ENCODE measurements around the gene PATE4.

PATE4 gene

DNA sequence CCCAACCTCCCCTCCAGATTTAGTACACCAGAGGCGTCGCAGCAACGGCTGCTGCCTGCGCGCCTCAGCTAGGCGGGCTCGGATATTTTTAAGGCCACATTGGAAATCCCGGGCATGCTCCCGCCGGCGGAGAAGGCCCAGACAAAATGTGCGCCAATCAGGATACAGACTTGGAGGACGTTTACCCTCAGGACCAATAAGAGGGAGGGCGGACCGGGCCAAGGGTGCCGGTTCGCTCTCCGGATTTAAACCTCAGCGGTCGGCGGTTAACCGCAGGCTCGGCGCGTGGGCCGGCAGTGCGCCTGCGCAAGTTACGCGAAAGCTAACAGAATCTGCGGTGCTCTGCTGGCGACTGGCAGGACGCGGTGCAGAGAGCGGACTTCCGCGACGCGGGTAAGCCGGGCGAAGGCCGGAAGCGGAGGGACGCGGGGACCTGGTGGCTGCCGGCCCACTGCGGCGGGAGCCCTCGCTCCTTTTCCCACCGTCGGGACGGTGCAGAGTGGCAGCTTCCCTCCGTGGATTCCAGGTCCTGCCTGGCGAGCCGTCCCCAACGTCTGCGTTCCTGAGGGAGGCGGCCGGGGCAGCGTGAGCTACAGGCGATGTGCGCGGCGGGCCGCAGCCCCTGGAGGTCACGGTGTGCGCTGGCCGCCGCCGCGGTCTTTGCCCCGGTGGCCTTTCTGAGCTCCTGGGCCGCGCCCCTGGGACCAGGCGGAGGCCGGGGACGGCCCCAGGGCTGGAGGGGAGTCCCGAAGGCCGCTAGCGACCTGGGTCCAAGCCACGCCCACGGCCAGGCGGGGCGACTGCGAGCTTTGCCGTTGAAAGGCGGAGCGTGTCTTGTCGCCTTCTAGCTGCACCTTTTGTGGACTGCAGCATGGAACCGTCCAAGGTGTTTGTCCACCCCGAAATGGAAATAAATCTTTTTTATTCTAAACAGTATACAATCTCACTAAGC is 54.5 kb downstream of the PATE4 start, which contains the start of gene HYLS1:
HYLS1 (plus strand) TSS at position 296 of the 952 bp plus-strand sequence. CDS start 11,701 bp downstream, outside the sequence.
- DNase-seq (ENCODE audit: low read depth in 2 of 2): peak; percentile 87 to 90

All from stimulated activated CD4-positive, alpha-beta T cell treated with anti-CD3 and anti-CD28 coated beads, Interleukin-1b, Interleukin-23, amount 100 ng/mL, for 4 hours (primary cell).